GM18870 (cell line): Measurements from ENCODE around the gene OCSTAMP.

Experiments
- ATAC-seq: cut with Tn5 transposase; IDR thresholded peaks from one replicate; pipeline ENCODE4 v1.9.1; 2021; ENCODE audit warnings: moderate library complexity; ENCODE audit not compliant: unreplicated experiment

OCSTAMP gene

DNA sequence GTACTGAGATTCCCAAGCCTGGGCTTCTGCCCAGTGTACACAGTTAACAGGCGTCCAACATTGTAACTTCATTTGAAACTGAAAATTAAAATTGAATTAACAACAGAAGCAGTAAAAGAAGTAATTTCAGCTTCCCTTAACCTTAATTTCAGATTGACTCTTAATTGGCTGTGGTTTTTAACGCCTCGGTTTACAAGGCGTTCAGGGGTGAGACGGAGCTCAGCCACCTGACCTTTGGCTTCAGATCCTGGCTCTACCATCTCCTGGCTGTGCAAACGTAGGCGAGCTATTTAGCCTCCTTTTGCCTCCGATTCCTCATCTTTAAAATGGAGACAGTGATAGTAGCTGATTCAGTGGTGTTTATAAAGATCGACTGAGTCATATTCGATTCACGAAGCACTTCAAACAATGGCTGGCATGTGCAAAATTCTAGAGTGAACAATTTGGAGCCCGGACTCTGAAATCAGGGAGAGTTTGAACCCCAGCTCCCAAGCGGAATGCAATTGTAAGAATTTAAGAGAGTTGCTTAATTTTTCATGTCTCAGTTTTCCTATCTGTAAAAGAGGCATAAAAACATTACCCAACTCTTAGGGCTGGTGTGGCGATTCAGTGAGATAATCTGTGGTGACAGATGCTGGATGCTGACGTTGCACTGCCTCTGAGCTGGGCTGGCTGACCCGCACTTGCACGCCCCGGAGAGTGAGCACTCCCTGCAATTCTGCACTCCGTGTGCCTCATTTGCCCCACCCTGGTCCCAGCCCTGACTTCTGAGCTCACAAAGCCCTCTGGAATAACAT is 23.5 kb upstream of the OCSTAMP start:
- no peak for ATAC-seq

DNA sequence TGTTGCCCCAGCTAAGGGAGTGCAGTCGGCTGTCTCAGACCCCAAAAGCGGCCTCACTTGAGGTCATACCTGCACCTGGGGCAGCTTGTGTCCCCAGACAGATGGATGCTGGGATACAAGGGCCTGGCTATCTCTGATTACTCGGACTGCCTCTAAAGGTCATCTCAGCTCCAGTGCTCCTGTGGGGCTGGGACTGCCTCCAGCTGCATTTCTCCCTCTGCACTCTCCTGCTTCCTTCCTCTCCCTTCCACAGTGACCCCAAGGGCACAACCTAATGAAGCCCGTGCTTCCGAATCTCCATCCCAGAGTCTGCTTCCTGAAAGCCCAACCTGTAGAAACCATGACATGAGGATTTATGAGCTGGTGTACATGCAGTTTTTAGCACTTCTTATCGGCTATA is 22.8 kb upstream of the OCSTAMP start:
- no peak for ATAC-seq

DNA sequence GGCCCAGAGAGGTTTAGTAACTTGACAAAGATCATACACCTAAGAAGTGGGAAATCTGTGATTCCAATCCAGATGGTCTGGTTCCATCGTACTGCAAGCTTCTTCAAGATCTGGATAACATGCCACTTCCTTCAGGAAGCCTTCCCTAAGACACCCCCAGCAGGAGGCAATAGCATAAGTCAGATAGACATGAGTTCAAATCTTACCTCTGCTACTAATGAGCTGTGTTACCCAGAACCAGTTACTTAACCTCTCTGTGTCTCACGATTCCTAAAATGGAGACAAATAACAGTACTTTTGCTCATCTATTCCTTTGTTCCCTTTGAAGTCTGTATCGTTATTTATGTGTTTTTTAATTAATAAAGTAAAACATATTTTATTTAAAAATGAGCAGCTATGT is 22.3 kb upstream of the OCSTAMP start:
- no peak for ATAC-seq

DNA sequence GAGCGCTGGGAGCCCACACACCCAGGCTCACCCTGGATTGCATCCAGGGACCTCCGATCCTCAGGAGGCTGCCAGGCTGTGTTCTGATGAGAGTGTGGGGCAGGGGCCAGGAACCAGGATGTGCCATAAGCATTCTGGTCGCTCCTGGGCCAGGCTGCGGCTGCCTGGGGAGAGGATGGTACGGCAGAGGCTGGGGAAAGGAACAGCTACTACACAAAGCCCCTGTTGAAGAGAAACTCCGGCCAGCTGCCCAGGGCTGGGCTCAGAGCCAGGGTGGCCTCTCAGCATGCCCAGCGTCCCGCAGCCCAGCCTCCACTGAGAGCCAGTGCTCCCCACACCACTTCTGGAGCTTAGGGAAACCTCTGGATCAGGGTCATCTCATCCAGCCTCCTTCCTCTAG is 21.7 kb upstream of the OCSTAMP start:
- ATAC-seq = no peak

DNA sequence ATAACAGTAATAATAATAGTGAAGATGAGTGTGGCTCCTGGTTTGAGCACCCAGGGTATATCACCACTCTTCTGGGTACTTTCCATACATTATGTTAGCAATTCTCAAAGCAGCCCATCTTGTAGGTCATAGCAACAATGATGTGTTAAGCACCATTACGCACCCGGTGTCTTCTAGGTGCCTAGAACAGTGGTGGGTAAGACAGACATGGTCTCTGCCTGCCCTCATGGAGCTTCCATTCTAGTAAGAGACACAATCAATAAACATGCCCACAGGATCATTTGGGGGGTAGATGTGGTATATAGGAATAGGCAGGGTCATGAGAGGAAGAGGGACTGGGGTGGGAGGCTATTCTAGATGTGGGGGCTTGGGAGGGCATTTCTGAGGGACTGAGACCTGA is 21.0 kb upstream of the OCSTAMP start:
- no peak for ATAC-seq

DNA sequence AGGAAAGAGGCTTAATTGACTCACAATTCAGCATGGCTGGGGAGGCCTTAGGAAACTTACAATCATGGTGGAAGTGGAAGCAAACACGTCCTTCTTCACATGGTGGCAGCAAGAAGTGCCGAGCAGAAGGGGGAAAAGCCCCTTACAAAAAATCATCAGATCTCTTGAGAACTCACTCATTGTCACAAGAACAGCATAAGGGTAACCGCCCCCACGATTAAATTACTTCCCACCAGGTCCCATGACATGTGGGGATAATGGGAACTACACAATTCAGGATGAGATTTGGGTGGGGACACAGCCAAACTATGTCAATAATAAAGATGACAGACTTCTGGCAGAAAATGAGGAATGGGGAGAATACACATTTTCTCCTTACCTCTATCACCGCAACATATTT is 20.5 kb upstream of the OCSTAMP start:
- no peak for ATAC-seq

DNA sequence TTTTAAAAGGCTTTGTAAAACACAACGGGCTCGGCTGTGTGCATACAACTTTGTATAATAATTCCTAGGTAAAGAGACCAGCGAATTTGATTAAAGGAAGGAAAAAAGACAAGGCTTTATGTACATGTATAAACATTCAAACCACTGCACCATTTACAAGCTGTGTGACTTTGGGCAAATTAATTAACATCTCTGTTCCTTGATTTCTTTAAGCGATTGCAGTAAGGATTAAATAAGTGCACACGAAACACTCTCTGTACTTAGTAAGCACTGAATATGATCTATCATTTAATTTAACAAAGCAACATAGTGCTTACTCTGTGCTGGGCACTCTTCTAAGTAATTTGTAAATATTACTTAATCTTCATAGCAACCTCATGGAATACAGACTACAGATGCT is 19.5 kb upstream of the OCSTAMP start:
- no peak for ATAC-seq

DNA sequence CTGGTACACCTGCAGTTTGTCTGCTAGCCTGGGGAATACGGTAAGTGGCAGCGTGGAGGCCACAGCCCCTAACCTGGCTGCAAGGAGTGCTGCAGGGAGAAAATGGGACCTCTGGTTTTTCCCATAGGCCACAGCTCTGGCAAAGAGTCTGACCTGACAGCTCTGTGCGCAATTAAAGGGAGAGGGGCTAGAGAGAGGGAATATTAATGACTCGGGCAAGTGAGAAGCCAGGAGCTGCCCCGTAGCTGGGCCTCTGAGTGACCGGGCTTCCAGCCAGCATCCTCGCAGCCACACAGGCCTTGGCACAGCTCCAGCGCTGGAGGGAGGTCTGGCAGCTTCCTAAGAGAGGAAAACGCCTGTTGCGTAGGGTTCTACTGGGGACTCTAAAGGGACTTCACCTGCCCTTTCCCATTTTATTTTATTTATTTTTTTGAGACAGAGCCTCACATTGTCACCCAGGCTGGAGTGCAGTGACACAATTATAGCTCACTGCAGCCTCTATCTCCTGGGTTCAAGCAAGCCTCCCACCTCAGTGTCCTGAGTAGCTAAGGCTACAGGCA is 18.2 kb upstream of the OCSTAMP start:
- no peak for ATAC-seq

DNA sequence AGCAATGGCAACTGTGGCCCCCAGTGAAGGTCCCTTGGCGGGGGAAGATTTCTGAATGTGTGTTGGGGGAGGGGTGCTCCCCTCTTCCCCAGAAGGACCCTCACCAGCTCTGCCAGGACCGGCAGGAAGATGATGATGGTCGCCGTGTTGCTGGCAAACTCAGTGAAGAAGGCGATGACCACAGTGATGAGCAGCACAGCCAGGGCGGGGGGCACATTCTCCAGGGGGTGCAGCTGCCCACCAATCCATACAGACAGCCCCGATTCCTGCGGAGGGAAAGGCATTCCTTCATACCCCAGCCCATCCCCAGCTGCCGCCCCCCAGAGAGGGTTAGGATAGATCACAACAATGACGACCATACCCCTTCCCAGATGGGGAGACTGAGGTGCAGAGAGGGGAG is 15.7 kb upstream of the OCSTAMP start:
- no peak for ATAC-seq

DNA sequence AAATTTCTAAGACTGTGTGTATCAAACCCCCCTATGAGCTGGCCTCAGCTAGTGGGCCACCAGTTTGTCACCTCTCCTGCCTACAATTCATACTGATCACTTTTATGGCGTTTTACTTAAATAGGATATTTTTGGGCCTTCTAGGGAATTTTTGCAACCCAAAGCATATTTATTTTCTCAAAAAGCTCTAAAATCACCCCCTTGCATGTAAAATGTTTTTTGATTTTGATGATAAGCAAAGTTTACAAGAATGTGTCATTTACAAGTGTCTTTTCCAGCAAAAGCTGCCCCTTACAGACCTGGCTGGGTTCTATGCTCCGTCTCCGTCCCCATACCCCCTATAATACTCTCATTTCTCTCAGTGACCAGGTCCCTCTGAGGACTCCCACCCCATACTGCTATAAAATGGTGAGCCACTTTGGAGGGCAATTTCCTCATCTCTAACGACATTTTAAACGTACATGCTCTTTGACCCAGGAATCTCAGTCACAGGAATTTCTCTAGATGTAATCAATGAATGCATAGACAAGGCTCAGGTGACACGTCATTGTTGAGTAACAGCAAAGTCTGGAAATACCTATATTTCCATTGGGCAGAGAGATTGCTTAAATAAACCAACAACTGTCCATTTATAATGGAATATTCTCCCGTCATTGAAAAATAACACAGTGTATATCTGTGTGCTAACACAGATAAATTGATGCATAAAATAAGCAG is 13.9 kb upstream of the OCSTAMP start:
- no peak for ATAC-seq

DNA sequence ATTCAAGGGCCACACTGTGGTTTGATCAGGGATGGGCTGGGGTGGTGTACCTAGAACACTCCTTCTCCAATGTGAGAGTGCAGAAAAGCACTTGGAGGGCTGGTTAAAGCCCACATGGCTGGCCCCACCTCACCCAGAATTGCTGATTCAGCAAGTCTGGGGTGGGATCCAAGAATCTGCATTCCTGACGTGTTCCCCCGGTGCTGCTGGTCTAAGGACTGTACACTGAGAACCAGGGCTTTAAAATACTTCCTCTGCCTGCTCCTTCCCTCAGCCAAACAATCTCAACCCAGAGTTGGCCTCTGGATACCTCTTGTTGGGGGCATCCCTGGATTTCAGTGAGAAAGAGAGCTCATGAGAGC is 13.4 kb upstream of the OCSTAMP start:
- no peak for ATAC-seq

DNA sequence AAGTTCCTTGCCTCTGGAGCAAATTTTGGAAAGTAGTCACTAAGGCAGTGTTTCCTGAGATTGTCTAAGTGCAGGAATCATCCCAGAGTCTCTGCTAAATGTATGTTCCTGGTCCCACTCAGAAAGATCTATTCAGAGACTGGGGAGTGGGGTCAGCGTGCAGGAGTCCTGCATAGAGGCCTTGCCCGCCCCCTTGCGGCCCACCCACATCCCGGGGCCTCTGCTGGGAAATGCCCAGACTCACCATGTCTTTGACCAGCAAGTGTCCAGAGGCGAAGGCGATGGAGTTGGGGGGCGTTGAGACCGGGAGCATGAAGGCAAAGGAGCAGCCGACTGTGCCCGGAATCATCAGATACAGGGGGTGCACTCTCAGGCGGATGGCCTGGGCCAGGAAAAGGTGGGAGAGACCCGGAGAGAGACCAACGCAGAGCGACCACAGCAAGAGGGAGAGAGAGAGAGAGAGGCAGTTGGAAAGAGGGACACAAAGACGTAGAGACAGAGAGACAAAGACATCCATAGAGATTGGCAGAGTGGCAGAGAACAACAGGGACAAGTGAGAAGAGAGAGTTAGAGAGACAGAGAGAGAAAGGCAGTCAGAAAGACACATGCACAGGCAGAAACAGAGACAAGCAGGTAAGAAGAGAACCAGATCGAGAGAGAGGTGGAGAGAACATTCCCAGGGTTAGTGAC is 12.9 kb upstream of the OCSTAMP start:
- ATAC-seq = no peak

DNA sequence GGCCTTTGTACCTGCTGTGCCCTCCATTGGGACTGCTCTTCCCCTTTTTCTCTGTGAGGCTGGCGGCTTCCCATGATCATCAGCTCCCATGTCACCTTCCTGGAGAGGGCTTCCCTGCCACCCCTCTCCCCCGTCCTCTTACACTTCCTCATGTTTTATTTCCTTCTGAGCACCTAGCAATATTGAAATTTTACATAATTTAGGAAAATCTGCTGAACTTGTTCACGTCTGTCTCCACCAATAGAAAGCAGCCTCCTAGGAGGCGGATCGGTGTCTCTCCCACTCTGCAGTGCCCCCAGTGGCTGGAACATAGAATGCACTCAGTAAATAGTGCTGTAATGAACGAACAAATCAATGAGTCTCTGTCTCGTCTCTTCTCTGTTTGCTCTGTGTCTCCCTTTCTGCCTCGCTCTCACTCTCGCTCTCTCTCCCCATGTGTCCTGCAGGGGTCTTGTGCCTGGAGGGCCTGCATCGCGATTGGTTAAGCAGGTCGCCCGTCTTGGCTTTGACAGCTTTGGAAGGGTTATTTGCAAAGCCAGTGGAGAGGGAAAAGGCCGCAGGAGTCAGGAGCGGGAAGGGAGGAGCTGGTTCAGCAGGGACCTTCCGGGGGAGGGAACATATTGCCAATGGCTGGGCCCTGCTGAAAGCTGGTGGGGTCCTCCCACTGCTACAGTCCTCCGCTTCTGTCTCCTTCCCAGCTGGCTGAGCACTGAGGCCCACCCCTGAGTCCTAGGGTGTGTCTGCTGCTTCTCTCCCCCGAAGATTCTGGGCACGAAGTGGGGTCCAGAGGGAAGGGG is 12.1 kb upstream of the OCSTAMP start:
- ATAC-seq = no peak

DNA sequence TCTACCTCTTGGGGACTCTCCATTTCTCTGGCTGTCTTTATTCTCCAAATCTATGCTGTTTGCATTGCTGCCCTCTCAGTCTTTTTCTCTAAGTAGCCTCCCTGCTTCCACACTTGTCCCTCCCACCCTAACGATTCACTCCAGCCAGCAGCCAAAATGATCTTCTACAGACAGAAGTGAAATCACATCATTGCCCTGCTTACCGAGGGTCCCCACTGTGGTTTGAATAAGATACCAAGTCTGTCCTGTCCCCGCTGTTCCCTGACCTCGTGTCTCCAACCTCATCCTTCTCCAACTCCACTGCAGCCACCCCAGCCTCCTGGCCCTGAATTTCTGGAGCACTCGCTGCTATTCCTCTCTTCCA is 11.5 kb upstream of the OCSTAMP start:
- ATAC-seq = no peak

DNA sequence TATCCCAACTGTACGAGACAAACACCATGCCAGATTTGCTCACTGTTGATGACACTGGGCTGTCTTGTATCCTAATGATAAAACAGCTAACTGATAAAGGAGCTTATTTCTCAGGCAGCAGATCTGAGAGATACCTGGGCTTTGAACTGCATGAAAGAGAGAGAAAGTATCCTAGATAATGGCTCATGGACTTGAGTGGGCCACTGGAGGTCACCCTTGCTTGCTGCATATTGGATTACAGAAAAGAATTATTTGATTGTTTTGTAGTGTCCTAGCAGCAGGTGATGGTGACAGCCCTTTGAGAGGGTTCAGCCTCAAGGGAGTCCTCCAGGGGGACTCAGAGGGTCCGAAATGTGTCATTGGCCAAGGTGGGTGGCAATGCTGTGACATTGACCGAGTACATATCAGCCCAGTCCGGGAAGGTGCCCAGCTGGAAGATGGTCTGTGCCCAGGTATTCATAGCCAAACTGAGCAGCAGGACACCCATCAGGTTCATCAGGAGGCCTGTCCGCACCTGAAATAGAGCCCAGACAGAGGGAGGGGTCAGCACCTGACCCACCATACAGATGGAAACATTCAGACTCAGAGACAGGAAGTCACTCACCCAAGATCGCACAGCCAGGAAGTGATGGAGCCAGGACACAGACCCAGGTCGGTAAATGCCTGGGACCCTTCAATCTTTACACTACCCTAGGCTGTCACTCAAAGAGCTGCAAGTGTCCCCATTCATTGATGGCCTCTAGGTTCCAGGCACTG is 9.4 kb upstream of the OCSTAMP start:
- no peak for ATAC-seq

DNA sequence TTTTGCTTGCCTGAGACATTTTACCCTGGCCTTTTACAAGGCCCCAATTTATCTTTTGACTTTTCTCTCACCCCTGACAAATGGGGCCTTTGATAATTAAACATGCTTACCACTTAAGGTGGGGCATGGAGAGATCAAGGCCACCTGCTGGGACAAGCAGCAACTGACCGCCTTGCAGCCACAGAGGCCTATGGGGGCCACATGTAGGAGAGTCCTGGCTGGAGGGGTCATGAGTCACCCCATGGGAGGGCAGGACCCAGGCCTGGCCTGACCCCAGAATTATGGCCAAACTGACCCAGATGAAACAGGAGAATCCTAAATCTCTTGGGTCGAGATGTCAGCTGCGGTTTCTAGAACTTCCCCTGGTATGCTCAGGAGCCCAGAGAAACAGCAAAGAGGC is 8.5 kb upstream of the OCSTAMP start:
- no peak for ATAC-seq

DNA sequence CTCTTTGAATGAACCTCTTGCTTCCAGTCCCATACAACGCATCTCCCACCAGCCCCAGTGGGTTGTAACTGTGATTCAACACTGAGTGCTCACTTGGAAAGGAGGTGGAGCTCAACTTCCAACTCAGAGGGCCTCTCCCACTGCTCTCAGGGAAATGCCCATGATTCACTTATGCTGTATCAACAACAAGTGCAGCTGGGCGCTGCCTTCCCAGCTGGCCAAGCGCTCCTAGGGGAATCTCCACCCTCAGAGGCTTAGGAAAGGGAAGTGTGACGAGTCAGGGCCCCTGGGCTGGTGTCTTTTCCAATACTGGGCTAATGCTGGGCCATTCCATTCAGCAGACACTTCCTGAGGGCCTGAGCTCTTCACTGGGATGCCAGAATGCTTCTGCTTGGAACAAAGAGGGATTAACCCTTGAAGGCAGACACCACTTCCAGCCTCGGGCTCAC is 8.1 kb upstream of the OCSTAMP start:
- ATAC-seq = no peak

DNA sequence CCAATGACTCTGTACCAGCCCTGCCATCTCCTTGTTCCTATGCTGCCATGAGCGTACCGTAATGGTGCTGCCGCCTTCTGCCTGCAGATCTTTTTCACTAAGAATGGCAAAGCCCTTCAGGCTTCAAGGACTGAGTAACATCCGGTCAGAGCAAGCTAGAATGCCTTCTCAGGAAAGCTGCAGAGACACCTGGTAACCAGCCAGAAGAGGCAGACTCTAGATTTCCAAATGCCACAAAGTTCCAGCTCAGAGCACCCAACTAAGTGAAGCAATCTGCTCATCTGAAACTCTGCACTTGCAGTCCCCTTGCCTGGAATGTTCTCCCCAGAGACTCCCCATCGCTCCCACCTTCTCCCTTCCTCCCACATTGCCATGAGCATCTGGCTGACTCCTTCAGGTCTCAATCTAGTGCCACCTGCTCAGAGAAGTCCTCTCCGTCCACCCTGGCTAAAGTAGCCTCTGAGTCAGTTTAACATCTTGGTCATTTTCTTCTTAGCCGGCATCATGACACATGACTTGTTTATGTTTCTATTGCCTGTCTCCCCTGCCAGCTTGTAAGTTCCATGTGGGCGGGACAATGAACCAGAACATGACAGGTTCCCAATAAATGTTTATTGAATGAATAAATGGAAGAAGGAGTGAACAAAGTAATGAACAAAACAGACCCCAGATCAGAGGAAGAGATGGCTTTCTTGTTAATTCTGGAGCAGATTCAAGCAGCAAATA is 6.9 kb upstream of the OCSTAMP start:
- ATAC-seq = no peak

DNA sequence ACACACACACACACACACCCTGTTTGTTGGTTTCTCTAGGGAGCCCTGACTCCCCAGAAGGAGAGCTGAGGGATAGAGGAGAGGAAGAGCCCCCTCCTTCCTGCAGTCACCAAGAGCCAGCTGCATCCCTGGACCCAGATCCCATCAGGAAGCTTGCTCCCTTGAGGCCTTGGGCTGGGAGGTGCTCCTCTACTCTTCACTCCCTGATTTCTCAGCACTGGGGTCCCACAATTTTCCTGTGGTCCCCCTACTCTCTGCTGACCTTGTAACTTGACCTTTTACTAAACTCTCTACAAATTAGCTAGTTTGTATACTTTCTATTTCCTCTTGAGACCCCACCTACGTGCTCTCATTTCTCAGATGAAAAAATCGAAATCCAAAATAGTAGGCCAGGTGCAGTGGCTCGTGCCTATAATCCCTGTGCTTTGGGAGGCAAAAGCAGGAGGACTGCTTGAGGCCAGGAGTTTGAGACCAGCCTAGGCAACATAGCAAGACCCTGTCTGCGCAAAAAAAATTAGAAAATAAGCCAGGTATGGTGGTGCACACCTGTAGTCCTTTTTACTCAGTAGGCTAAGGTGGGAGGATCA is 5.0 kb upstream of the OCSTAMP start:
- ATAC-seq = no peak
